OCI-LY7 (cell line): ENCODE measurements around the gene ARL2. TPM values are rescaled to one million over a fixed set of nuclear protein-coding genes. Genes with fewer than 3 reads are reported as not detected.
A peak's percentile ranks its signal among the peaks of the same experiment; 100 is the strongest.

ENCODE experiments used
- BruUV-seq: library from RNA; stranded (reverse); fragments of 400-500 nt; replicated peaks from 2 replicates; lab custom pipeline; 2021; lab: Mats Ljungman, UMichigan
- CTCF ChIA-PET: fragments of 300-600 bp; sonication (Branson Sonifier 250); formaldehyde crosslinking; loops from one replicate; lab custom pipeline; 2022; ENCODE audit warnings: antibody characterized with exemption; ENCODE audit not compliant: unreplicated experiment; lab: Charles Lee
- POLR2A ChIA-PET: fragments of 300-600 bp; sonication (Branson Sonifier 250); formaldehyde crosslinking; loops from one replicate; lab custom pipeline; 2022; ENCODE audit warnings: antibody characterized with exemption; lab: Charles Lee
- DNase-seq: peaks from one replicate; pipeline ENCODE4 v3.0.0-alpha.2; 2015; ENCODE audit warnings: low spot score
- H2AFZ ChIP-seq: fragments of 200-600 bp; sonication (generic), shearing (Covaris generic); 2 replicates; pipeline ENCODE4 v1.6.1; 2014; ENCODE audit warnings: mild to moderate bottlenecking, antibody characterized with exemption, low read length, moderate library complexity
- H3K27ac ChIP-seq: fragments of 200-600 bp; sonication (generic); 2 replicates; pipeline ENCODE4 v1.5.1; 2014; ENCODE audit warnings: mixed run types, low read depth, mild to moderate bottlenecking, moderate library complexity, low read length, inconsistent platforms; ENCODE audit not compliant: poor library complexity, severe bottlenecking
- H3K36me3 ChIP-seq: fragments of 200-600 bp; sonication (generic); 2 replicates; pipeline ENCODE4 v1.6.1; 2014; ENCODE audit warnings: mild to moderate bottlenecking, antibody characterized with exemption, low read length, moderate library complexity, mixed read lengths; ENCODE audit not compliant: insufficient read depth
- H3K4me1 ChIP-seq: fragments of 200-600 bp; sonication (generic); 2 replicates; pipeline ENCODE4 v1.5.1; 2014; ENCODE audit warnings: mild to moderate bottlenecking, low read length; ENCODE audit not compliant: insufficient read depth, poor library complexity, severe bottlenecking
- H3K4me2 ChIP-seq: fragments of 200-600 bp; sonication (generic); 2 replicates; pipeline ENCODE4 v1.6.1; 2014; ENCODE audit warnings: mild to moderate bottlenecking, low read length
- H3K4me3 ChIP-seq: fragments of 200-600 bp; sonication (generic); 2 replicates; pipeline ENCODE4 v1.5.1; 2014; ENCODE audit warnings: mild to moderate bottlenecking, low read depth, low read length; ENCODE audit not compliant: poor library complexity, severe bottlenecking
- H3K79me2 ChIP-seq: fragments of 200-600 bp; sonication (generic); 2 replicates; pipeline ENCODE4 v1.6.1; 2016; ENCODE audit warnings: low read depth, mild to moderate bottlenecking, low read length, moderate library complexity, mixed read lengths; ENCODE audit not compliant: insufficient read depth
- H3K9me2 ChIP-seq: fragments of 200-600 bp; sonication (generic); 2 replicates; pipeline ENCODE4 v1.6.1; 2016; ENCODE audit warnings: mild to moderate bottlenecking, low read length, mixed read lengths; ENCODE audit not compliant: insufficient read depth
- H3K9me3 ChIP-seq: fragments of 200-600 bp; sonication (generic); 2 replicates; pipeline ENCODE4 v1.6.1; 2014; ENCODE audit warnings: mild to moderate bottlenecking, mixed run types, low read length, mixed read lengths
- H4K20me1 ChIP-seq: fragments of 200-600 bp; sonication (generic); 2 replicates; pipeline ENCODE4 v1.6.1; 2014; ENCODE audit warnings: mild to moderate bottlenecking, antibody characterized with exemption, low read length, moderate library complexity, mixed read lengths; ENCODE audit not compliant: insufficient read depth
- EZH2phosphoT487 ChIP-seq: fragments of 200-600 bp; sonication (generic); IDR thresholded peaks from 2 replicates; pipeline ENCODE4 v1.6.1; 2018; ENCODE audit warnings: low read depth, borderline replicate concordance, mild to moderate bottlenecking, mixed run types, antibody characterized with exemption, low read length, moderate library complexity, mixed read lengths
- intact Hi-C: fragments of 100-400 bp; cut with micrococcal nuclease; formaldehyde crosslinking; loops from one replicate; pipeline ENCODE4 v1.10.0; 2022; ENCODE audit not compliant: unreplicated experiment
- total RNA-seq, 2 experiments: library from RNA; depleted of rRNA in 1 of 2; stranded (reverse); fragments of >200 nt in 1 of 2; shearing (Covaris generic) in 1 of 2; gene quantifications; 2 replicates each; pipeline ENCODE4 v1.2.3, GENCODE V29; 2014 to 2022
- TF ChIP-seq, protein P1 (sequence below): fragments of 200-600 bp; sonication (generic); conservative IDR thresholded peaks from 2 replicates; pipeline ENCODE4 v1.5.1; 2014; ENCODE audit warnings: mild to moderate bottlenecking, antibody characterized with exemption, low read length, moderate library complexity, mixed read lengths

Gene ARL2
- total RNA-seq, 2 experiments from 2014 or later, result 95.9 to 130 TPM

DNA sequence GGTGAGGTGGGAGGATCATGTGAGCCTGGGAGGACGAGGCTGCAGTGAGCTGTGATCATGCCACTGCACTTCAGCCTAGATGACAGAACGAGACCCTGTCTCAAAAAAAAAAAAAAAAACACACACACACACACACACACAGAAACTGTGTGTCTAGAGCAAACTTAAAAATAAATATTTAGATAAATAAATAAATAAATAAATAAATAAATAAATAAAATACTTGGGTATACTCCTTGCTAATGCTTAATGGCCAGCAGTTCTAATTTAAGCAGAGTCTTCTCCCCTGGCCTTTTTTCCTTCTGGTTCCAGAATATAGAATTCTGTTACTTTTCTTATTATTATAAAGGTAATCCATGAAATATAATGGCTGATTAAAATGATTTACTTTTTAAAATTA, 5.1 kb upstream of the ARL2 start:
- H3K9me2 ChIP-seq, result no peaks in the 10 kb centered on the region
- no peaks in the 10 kb centered on the region for H3K79me2 ChIP-seq
- no peak overlapping the region for H3K4me3 ChIP-seq
- TF ChIP-seq, protein P1, sequence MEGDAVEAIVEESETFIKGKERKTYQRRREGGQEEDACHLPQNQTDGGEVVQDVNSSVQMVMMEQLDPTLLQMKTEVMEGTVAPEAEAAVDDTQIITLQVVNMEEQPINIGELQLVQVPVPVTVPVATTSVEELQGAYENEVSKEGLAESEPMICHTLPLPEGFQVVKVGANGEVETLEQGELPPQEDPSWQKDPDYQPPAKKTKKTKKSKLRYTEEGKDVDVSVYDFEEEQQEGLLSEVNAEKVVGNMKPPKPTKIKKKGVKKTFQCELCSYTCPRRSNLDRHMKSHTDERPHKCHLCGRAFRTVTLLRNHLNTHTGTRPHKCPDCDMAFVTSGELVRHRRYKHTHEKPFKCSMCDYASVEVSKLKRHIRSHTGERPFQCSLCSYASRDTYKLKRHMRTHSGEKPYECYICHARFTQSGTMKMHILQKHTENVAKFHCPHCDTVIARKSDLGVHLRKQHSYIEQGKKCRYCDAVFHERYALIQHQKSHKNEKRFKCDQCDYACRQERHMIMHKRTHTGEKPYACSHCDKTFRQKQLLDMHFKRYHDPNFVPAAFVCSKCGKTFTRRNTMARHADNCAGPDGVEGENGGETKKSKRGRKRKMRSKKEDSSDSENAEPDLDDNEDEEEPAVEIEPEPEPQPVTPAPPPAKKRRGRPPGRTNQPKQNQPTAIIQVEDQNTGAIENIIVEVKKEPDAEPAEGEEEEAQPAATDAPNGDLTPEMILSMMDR, result no peak
- TF ChIP-seq EZH2phosphoT487, result no peak
- peaks cover 8% of the 10 kb centered on the region for H3K4me1 ChIP-seq
- BruUV-seq, result no TSS peak
- H3K4me2 ChIP-seq, result no peak overlapping the region
- no peak for DNase-seq
- ChIA-PET CTCF (interaction anchor here (0.7 kb wide), 1 partner anchor 37 kb away, joined by 3 read pairs; no protein-coding TSS in a partner anchor), POLR2A (interaction anchor here (0.6 kb wide), 1 partner anchor 164 kb away, joined by 5 read pairs; no protein-coding TSS in a partner anchor)
- H3K9me3 ChIP-seq, result no peaks in the 10 kb centered on the region
- intact Hi-C loops, result no loop called here
- H3K36me3 ChIP-seq, result no peaks in the 10 kb centered on the region
- H4K20me1 ChIP-seq, result no peaks in the 10 kb centered on the region
- H3K27ac ChIP-seq, result no peak overlapping the region
- no peak overlapping the region for H2AFZ ChIP-seq

DNA sequence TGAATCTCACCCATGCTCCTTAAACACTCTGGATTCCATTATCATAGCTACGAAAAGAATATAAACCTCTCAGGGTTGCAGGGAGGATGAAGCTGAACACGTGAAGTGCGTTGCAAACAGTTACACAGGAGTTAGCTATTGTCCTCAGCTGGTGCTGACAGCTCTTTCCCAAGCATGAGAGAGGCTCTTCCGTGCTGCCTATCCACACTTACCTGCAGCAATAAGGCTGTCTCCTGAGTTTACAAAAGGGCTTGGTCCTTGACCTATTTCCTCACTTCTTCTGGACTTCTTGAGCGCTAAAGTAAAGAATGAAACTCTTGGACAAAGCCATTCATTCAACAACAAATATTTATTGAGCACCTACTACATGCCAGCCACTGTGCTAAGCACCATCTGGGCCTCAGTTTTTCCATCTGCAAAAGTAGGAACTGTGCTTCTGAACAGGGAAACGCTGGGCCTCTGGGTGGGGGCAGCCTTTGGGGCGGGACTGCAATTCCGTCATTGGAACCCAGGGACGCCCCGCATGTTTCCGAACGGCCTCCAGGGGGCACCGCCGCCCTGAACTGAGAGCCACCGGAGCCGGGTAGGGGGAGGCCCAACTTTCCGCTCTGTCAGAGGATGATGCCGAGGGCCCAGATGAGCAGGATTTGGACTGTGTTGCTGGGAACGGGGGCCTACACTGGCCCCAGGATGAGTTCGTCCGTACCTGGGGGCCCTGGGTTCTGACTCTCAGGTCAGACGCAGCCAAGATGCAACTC, 651 bp upstream of the ARL2 start:
- ChIA-PET CTCF (interaction anchor here (0.6 to 1.2 kb wide), 6 partner anchors 10 to 165 kb away, joined by 3 to 4 read pairs (median 4); partner anchors contain the start of gene CDCA5), POLR2A (interaction anchor here (0.5 to 1.5 kb wide), 7 partner anchors 10 to 122 kb away, joined by 3 to 13 read pairs (median 4); partner anchors contain the start of gene PPP2R5B)
- Histone ChIP-seq H4K20me1 (no peaks in the 10 kb centered on the region), H2AFZ (peak overlapping the region; percentile 85; the same call in 1 of the 2 replicates), H3K9me2 (no peaks in the 10 kb centered on the region), H3K4me3 (peak overlapping the region; percentile 83), H3K27ac (peak overlapping the region; percentile 92), H3K9me3 (no peaks in the 10 kb centered on the region), H3K4me1 (peaks cover 26% of the 10 kb centered on the region), H3K79me2 (peaks cover 26% of the 10 kb centered on the region), H3K4me2 (peak overlapping the region; percentile 73), H3K36me3 (peaks cover 18% of the 10 kb centered on the region)
- BruUV-seq, result TSS peak; percentile 86
- intact Hi-C loops, result loop anchor here (1.0 to 10.0 kb wide), 7 partner anchors 39 to 251 kb away; partner anchors contain the start of genes CAPN1, CDCA5, POLA2 and PPP2R5B
- peak; percentile 93 for DNase-seq
- TF ChIP-seq, protein P1, result peak; percentile 79
- no peak for TF ChIP-seq EZH2phosphoT487
